NCI-H774 (cell line): ENCODE results near the gene BOD1.

ENCODE experiments used
- DNase-seq: peaks from one replicate; lab custom pipeline; 2025; lab: John Stamatoyannopoulos, UW

Gene BOD1

GRCh38 chr5:173577166-173577565 lies 39.3 kb downstream of the BOD1 start:
- no peak for DNase-seq

GRCh38 chr5:173575985-173576384 lies 40.5 kb downstream of the BOD1 start:
- DNase-seq = no peak

- DNase-seq = no peak
These were observed 41.5 kb downstream of the BOD1 start for GRCh38 chr5:173574983-173575382.

DNA sequence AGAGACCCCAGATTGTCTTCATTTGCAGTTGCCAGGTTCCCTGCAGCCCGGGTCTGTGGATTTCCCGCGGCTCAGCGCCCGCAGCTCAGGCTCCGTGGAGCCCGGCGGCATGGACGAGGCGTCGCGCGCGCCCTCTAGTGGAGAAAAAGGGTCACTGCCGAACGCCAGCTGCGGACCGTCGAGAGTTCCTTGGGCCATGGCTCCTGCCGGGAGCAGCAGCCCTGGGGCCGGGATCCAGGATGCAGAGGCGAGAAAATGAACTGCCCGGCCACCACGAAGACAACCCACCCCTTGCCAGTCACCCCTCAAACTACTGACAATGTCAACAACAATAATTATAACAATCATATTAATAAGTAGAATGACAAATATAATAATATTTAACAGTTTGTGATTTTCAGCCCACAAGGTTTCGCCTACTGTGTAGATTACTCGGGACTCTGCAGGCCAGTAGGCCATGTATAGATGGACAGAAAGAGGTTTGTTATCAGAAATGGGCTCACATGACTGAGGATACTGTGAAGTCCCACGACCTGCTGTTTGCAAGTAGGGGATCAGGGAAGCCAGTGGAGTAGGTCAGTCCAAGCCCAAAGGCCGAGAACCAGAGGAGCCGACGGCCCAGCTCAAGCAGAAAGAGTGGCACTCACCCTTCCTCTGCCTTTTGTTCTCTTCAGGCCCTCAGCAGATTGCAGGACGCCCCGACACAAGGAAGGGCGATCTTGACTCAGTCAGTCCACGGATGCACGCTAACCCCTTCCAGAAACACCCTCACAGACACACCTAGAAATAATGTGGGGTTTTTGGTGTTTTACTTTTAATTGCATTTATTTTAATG lies 43.1 kb downstream of the BOD1 start:
- DNase-seq = peak; percentile 47

DNA sequence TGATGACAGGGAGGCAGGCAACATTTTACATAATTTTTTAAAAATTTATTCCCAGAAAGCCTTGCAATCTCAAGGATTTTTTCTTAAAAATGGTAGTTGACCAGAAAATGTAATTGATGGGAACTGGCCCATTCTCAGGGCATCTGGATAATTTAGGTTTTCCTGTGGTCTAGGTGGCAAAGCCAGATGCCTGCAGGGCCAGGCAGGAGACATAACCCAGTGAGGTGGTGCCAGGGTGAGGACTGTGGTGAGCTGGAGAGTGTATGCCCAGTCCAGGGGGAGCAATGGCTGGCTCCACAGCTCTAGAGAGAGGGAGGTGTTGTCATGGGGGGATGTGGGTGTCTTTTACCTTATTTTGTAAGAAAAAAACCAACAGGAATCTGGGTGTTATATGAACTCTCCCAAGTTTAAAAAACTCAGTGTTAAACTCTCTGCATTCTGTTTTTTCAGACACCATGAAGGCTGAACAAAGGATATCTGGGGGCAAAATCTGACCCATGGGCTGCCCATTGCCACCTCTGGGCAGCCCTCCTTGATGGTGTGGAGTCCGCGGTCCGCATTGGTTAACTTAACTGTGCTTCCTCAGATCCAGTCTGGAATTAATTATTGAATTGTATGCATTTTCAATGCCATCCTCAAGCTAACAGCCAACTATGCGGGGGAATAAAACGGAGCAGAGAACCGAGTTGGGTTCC lies 43.9 kb downstream of the BOD1 start:
- no peak for DNase-seq

DNA sequence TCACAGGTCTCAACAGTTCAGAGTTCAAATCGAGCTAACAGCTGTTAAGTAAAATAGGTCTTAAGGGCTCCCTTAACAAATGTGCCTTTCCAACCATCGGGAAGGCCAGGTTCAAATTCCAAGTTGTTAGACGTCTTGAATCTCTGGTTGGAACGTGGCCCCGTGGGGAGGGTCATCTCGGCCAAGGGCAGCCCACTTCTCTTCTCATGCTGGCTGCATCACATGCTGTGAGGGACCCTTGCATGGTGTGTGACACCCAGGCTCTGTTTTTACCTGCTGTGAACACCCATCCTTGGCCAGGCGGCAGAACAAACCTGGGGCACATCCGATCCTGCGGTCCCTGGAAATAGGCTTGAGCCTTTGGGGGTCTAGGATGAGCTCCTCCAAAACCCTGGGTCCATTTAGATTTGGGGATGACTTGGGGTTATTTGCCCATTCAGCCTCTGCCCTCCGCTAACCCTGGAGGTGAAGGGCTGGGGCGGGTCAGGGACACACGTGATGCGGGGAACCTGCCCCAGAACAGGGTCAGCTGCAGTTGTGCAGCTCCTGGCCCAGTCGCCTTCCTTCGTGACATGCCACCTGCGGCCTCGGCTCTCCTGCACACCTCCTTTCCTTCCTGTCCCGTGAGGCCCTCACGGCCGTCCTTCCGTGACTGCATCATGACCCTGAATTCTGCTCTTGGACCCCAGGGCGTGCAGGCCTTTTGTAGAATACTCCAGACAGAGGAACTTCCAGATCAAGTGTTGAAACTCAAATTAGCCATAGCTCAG lies 45.9 kb downstream of the BOD1 start:
- DNase-seq = no peak

DNA sequence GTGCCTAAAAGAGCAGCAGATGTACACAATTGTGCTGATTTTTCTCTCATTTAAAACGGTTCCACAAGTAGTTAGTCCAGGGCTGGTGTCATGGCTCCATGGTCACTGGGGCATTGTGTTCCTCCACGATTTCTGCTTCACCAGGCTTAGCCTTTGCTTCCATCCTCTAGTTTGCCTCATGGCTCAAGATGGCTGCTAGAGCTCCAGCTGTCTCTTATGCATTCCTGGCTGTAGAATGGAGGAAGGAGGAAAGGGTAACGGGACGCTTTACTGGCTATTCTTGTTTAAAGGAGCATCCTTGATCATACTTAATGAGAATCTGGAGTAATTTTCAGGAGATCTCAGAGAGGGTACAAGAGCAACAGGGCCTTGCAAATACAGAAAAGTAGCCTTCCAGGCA lies 47.7 kb downstream of the BOD1 start:
- DNase-seq = no peak

- no peak for DNase-seq
These were observed 48.3 kb downstream of the BOD1 start for GRCh38 chr5:173568128-173568527.

DNA sequence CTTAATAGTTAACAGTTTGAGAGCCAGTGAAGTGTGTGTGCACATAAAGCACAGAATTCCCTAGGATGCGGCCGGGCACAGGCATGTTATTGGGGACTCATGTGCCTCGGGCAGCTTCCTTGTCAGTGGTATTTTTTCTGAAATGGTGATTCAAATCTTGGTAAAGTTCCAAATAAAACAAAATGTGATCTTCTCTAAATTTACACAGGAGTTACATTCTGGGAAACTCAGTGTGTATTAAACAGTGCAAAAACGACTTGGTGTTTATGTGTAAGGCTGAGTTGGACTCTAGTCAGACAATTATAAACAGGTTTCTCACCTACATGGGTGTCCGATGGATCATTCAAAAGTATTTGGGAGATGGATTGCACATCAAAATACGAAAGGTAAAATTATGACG lies 48.9 kb downstream of the BOD1 start:
- no peak for DNase-seq

DNA sequence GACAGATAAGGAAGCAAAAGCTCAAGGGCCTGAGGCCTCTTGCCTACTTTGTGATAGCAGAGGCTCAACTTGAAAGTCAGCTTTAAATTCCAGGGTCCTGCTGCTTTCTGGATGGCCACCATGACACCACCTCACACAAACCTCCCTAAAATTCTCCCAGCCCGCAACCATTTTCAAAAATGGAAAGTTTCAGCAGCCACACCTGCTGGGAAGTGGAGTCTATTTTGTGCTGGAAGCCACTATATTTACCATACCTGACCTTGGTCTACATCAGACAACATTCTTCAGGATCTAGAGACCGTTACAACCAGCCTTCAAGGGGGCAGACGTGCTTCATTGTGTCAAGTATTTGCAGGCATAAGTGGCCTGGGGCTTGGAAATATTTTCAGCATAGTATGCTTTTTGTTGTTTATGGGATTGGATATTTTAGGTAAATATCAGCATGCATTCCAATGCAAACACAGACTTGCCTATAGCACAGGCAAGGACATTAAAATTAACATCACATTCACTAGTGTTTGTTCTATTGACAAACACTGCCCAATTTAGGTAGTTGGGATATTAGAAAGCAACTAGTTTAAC lies 50.9 kb downstream of the BOD1 start:
- no peak for DNase-seq

DNA sequence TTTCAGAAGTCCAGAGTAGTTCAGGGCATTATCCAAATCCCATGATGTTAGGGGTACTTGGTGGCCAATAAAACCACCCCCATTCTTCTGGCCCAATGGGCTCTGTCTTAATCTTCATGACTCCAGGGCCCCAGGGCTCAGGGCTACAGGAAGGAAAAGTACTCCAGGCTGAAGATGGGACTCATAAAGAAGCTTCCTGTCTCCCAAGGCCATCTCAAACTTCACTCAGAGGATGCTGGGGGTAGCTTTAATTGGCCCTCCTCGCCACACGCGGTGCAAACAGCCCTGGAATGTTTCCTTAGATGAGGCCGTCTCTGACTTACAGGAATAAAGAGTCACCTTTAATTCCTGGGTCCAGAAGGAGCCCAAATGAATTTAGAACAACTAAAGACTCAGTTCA lies 52.3 kb downstream of the BOD1 start:
- DNase-seq = no peak

- DNase-seq = no peak
These were observed 53.2 kb downstream of the BOD1 start for GRCh38 chr5:173563246-173563645.

DNA sequence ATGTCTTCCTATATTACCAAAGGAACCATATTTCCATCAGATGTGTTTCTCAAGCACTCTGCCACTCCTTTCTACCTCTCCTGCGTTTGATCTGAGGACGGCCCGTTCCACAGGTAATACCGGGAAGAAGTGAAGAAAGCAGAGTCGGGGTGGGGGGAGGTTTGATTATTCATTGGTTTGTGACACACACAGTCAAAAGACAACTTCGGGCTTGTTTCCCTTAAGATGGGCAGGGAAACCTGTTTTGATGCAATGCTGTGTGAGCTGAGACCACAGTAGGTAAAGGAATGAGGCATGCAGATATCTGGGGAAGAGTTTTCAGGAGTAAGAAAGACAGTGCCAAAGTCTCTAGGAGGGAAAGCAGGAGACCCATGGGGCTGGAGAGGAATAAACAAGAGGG lies 54.0 kb downstream of the BOD1 start:
- no peak for DNase-seq
